HAP-1 (cell line): Measurements from ENCODE around the gene CLSTN3.
A peak's percentile ranks its signal among the peaks of the same experiment; 100 is the strongest.

Experiments used
- DNase-seq, 2 experiments: peaks; one replicate each; pipeline ENCODE4 v3.0.0-alpha.2; 2016 to 2020; ENCODE audit warnings: low spot score in 2 of 2
- H3K27me3 ChIP-seq: fragments of 250-450 bp; sonication (Bioruptor Pico); 2 replicates; pipeline ENCODE4 v1.5.1; 2020; ENCODE audit warnings: low read depth, mild to moderate bottlenecking, moderate library complexity
- H3K36me3 ChIP-seq: fragments of 250-450 bp; sonication (Bioruptor Pico); replicated peaks from 2 replicates; pipeline ENCODE4 v1.5.1; 2020; ENCODE audit warnings: mild to moderate bottlenecking
- H3K4me1 ChIP-seq: fragments of 250-450 bp; sonication (Bioruptor Pico); 2 replicates; pipeline ENCODE4 v1.5.1; 2020; ENCODE audit warnings: mild to moderate bottlenecking
- H3K4me3 ChIP-seq: fragments of 250-450 bp; sonication (Bioruptor Pico); 2 replicates; pipeline ENCODE4 v1.5.1; 2020; ENCODE audit warnings: mild to moderate bottlenecking, moderate library complexity
- H3K9me3 ChIP-seq: fragments of 250-450 bp; sonication (Bioruptor Pico); 2 replicates; pipeline ENCODE4 v1.5.1; 2020; ENCODE audit warnings: mild to moderate bottlenecking, moderate library complexity
- in situ Hi-C: fragments of 300-500 bp; cut with MboI; formaldehyde crosslinking; loops from 3 replicates; pipeline ENCODE4 v1.14.3; 2020; ENCODE audit warnings: low sequenced_read_pairs, inconsistent platforms, mixed read lengths

Gene CLSTN3

DNA sequence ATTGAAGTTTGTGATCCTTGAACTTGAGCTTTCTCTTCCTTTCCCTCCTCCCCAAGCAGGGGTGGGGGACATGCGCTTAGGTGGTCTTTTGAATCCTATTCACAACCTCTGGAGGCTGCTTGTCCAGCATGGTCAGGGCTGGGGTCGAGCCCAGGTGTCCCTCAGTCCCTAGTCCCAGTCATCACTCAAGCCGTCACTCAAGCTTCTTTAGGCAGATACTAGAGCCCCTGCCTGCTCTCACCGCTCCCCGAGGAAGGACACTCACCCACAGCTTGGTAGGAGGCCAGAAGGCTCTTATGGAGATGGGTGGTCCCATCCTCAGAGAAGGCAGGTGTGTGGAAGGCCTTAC is 20.6 kb upstream of the CLSTN3 start:
- Histone ChIP-seq H3K27me3 (no peaks in the 10 kb centered on the region), H3K4me3 (peak overlapping the region; percentile 48), H3K4me1 (no peaks in the 10 kb centered on the region; the same call in 1 of the 2 replicates), H3K9me3 (no peaks in the 10 kb centered on the region), H3K36me3 (peaks cover 4% of the 10 kb centered on the region; the same call in 1 of the 2 replicates)
- in situ Hi-C loops: loop anchor here (25.0 kb wide), 1 partner anchor 372 kb away; no protein-coding TSS in a partner anchor
- DNase-seq: no peak

DNA sequence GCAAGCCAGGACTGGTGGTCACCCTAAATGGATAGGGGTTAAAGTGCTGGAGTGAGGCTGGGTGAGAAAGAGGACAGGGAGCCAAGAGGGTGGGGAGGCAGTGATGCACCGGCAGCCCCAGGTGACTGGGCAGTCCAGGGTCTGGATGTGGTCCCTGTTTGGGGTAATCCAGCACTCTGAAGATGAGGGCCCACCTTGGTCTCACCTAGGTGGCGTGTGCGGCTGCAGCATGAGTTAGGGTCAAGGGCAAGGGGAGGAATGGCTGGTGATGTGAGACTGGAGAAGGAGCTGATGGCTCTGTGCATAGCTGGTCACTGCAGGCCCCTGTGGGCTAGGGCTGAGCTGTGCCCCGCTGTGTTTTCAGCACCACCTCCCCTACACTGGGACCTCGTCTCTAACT is 19.5 kb upstream of the CLSTN3 start:
- Histone ChIP-seq H3K36me3 (peaks cover 7% of the 10 kb centered on the region; the same call in 1 of the 2 replicates), H3K27me3 (no peaks in the 10 kb centered on the region), H3K9me3 (no peaks in the 10 kb centered on the region), H3K4me1 (no peaks in the 10 kb centered on the region; the same call in 1 of the 2 replicates), H3K4me3 (no peak overlapping the region)
- no peak for DNase-seq
- in situ Hi-C loops: loop anchor here (10.0 to 25.0 kb wide), 2 partner anchors 166 to 373 kb away; partner anchors contain the start of genes C12orf57 and RNU7-1

DNA sequence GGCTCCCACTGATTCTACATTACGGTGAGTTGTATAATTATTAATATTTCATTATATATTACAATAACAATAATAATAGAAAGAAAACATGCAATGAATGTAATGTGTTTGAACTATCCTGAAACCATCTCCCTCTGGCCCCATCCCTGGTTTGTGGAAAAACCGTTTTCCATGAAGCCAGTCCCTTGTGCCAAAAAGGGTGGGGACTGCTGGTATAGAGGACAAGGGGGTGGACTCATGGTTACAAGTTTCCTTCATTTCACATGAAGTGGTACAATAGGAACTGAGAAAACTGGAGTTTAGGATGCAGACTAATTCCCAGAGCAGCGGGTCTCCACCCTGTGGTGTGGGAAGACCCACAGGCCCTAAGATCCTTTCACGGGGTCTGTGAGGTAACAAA is 18.1 kb upstream of the CLSTN3 start:
- H3K4me3 ChIP-seq: no peak overlapping the region
- in situ Hi-C loops: loop anchor here (10.0 to 25.0 kb wide), 2 partner anchors 167 to 375 kb away; partner anchors contain the start of genes C12orf57 and RNU7-1
- peaks cover 3% of the 10 kb centered on the region; the same call in 1 of the 2 replicates for H3K36me3 ChIP-seq
- no peak for DNase-seq
- H3K4me1 ChIP-seq: no peaks in the 10 kb centered on the region; the same call in 1 of the 2 replicates
- H3K9me3 ChIP-seq: no peaks in the 10 kb centered on the region
- no peaks in the 10 kb centered on the region for H3K27me3 ChIP-seq

DNA sequence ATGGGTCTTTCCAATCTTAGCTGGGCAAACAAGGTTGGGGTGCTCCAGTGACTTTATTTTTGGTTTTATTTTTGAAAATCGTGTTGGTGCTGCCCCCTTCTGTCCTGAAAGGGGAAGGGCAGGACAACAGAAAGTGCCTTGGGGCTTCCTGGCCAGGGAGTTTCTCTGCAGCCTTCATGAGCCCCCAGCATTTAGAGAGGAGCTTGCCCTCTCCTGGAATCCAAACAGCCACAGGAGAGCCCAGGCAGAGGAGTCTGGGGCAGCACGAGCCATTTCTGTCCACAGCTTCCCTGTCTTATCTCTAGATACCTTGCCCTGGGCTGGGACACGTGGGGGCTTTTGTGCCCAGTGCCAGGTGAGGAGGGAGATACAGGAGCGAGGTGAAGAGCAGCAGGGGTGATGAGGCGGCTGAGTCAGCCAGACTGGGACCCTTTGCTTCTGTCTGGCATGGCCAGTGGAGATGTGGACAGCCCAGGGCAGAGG is 16.7 kb upstream of the CLSTN3 start:
- in situ Hi-C loops: loop anchor here (10.0 to 25.0 kb wide), 2 partner anchors 169 to 376 kb away; partner anchors contain the start of genes C12orf57 and RNU7-1

DNA sequence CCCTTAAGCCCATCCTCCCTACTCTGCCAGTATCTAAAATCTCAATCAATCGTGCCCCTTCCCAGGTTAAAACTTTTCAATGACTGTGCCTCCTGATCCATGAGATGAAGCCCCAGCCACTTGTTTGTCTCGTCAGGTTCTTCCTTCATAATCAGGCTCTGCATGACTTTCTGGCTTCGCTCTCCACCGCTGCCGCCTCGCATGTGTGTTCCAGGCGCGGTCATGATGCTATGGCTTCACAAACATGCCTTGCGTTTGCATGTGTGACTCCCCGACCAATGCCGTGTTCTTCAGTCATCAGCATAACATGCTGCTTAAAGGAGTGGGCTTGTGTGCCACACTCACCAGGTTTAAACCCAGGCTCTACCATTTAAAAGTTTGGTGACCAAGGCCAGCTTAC is 16.2 kb upstream of the CLSTN3 start:
- Histone ChIP-seq H3K36me3 (peaks cover 3% of the 10 kb centered on the region; the same call in 1 of the 2 replicates), H3K9me3 (no peaks in the 10 kb centered on the region), H3K4me1 (no peaks in the 10 kb centered on the region), H3K27me3 (no peaks in the 10 kb centered on the region), H3K4me3 (no peak overlapping the region)
- in situ Hi-C loops: loop anchor here (10.0 to 25.0 kb wide), 2 partner anchors 169 to 377 kb away; partner anchors contain the start of genes C12orf57 and RNU7-1
- DNase-seq: no peak

More for the DNA sequence above, 16.7 kb upstream of the CLSTN3 start:
- Histone ChIP-seq H3K4me3 (no peak overlapping the region), H3K27me3 (no peaks in the 10 kb centered on the region), H3K9me3 (no peaks in the 10 kb centered on the region), H3K36me3 (peaks cover 3% of the 10 kb centered on the region; the same call in 1 of the 2 replicates), H3K4me1 (no peaks in the 10 kb centered on the region)
- DNase-seq: peak; percentile 21 to 51

DNA sequence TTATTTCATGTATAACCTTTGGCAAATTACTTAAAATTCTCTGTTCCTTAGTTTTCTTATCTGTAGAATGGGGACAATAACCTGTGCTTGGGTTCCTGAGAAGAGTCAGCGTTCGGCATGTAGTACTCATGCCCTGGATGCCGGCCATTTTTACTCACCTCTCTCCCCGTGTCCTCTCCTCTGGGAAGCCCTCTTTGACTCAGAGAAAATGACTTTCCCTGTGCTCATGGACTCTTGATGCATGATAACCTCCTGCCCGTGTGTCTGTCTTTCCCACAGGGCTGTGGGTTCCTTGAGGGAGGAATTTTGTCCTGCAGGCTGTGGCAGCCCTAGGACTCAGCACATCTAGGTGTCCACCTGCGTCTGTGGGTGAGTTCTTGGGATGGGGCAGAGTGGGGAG is 15.3 kb upstream of the CLSTN3 start:
- H3K27me3 ChIP-seq: no peaks in the 10 kb centered on the region
- no peak overlapping the region for H3K4me3 ChIP-seq
- H3K36me3 ChIP-seq: peaks cover 3% of the 10 kb centered on the region; the same call in 1 of the 2 replicates
- in situ Hi-C loops: loop anchor here (10.0 to 25.0 kb wide), 2 partner anchors 170 to 378 kb away; partner anchors contain the start of genes C12orf57 and RNU7-1
- H3K4me1 ChIP-seq: no peaks in the 10 kb centered on the region
- H3K9me3 ChIP-seq: no peaks in the 10 kb centered on the region
- no peak for DNase-seq

DNA sequence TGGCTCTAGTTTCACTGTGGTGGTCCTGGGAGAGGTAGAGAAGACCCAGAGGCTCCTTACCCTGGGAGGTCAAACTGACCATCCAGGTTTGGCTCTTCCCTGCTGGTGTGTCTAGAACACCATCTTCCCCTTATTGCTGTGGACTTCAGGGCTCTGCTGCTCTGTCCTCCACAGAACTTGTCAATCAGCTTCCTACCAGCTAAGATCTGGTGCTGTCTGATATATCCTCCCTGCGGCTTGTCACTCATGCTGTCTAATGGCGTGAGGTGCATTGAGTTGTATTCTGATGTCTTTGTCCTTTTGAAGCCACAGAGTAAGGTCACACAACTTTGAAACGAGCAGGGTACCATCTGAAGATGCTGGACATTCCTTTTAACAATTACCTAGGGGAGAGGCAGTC is 14.0 kb upstream of the CLSTN3 start:
- no peaks in the 10 kb centered on the region for H3K9me3 ChIP-seq
- no peaks in the 10 kb centered on the region for H3K4me1 ChIP-seq
- H3K4me3 ChIP-seq: no peak overlapping the region
- peaks cover 3% of the 10 kb centered on the region; the same call in 1 of the 2 replicates for H3K36me3 ChIP-seq
- in situ Hi-C loops: loop anchor here (10.0 to 25.0 kb wide), 2 partner anchors 171 to 379 kb away; partner anchors contain the start of genes C12orf57 and RNU7-1
- no peaks in the 10 kb centered on the region for H3K27me3 ChIP-seq
- no peak for DNase-seq

DNA sequence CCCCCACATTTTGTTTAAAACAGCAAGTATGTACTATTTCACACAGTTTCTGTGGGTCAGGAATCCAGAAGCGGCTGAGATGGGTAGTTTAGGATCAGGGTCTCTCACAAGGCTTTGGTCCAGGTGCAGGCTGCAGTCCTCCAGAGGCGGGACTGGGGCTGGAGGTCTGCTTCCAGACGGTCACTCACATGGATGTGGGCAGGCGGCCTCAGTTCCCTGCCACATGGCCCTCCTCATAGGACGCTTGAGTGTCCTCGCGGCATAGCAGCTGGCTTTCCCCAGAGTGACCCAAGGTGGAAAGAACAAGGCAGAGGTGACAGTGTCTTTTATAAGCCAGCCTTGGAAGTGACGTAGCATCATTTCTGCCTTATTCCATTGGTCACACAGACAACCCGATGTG is 13.3 kb upstream of the CLSTN3 start:
- Histone ChIP-seq H3K4me3 (no peak overlapping the region), H3K27me3 (no peaks in the 10 kb centered on the region), H3K36me3 (peaks cover 3% of the 10 kb centered on the region; the same call in 1 of the 2 replicates), H3K4me1 (no peaks in the 10 kb centered on the region), H3K9me3 (no peaks in the 10 kb centered on the region)
- DNase-seq: no peak
- in situ Hi-C loops: loop anchor here (10.0 to 25.0 kb wide), 2 partner anchors 172 to 380 kb away; partner anchors contain the start of genes C12orf57 and RNU7-1

DNA sequence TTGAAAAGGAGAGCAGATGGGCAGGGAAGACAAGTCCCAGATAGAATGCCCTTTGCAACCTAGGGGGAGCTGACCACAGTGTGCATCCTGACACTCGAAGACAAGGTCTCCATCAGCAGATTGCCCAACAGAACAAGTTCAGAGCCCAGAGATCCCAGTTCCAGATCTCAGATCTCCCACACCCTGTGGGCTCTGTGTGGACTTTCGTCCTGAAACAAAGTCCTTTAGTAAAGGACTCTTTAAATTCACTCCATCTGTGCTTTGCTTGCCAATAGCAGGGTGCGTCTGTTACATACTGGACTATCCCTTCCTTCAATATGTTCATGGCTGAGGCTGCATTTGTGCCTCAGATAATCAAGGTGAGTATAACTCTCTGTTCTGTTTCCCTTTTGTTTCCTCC is 12.5 kb upstream of the CLSTN3 start:
- in situ Hi-C loops: loop anchor here (10.0 to 25.0 kb wide), 2 partner anchors 173 to 380 kb away; partner anchors contain the start of genes C12orf57 and RNU7-1
- DNase-seq: no peak
- Histone ChIP-seq H3K4me1 (no peaks in the 10 kb centered on the region), H3K36me3 (peaks cover 3% of the 10 kb centered on the region; the same call in 1 of the 2 replicates), H3K4me3 (no peak overlapping the region), H3K9me3 (no peaks in the 10 kb centered on the region), H3K27me3 (no peaks in the 10 kb centered on the region)

DNA sequence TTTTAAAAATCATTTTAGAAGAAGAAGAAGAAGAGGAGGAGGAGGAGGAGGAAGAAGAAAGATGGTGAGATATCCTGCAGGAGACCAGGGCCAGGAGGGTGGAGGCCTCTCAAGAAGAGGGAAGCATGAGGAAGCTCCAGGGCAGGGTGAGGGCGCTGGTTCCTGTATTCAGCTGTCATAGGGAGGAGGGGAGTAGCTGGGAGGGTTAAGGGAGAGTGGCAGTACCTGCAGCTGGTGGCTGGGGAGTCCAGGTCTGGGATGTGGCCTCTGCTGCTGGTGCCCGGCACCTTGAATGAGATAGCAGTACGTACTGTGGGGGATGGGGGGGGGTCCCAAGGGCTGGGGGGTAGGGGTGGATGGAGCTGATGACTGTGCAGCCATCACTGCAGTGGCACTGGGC is 11.3 kb upstream of the CLSTN3 start:
- H3K27me3 ChIP-seq: no peaks in the 10 kb centered on the region
- in situ Hi-C loops: loop anchor here (10.0 to 25.0 kb wide), 2 partner anchors 174 to 382 kb away; partner anchors contain the start of genes C12orf57 and RNU7-1
- DNase-seq: no peak

DNA sequence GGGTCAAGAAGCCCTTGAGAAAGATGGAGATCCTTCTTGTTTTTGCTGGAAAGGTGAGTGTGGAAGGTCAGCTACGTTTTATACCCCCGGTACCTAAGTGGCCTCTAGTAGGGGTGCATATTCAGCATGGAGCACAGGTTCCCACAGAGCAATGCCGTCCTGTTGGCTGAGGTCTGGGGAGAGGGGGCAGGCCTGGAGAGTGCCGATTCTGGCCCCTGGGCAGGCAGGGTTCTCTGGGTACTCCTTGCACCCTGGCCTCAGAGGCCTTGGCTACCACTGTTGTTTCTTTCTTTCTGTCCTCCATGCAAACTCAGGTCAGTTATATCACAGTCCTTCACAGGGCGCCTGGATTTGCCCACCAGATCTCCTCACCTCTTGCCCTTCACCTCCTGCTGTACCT is 10.0 kb upstream of the CLSTN3 start:
- no peaks in the 10 kb centered on the region for H3K4me1 ChIP-seq
- 0 out of 2 replicates have a peak, but pooled peaks cover 3% of the 10 kb centered on the region for H3K36me3 ChIP-seq
- in situ Hi-C loops: loop anchor here (25.0 kb wide), 1 partner anchor 383 kb away; no protein-coding TSS in a partner anchor
- no peak for DNase-seq
- H3K9me3 ChIP-seq: no peaks in the 10 kb centered on the region
- no peaks in the 10 kb centered on the region for H3K27me3 ChIP-seq
- no peak overlapping the region for H3K4me3 ChIP-seq

More for the DNA sequence above, 11.3 kb upstream of the CLSTN3 start:
- H3K36me3 ChIP-seq: peaks cover 3% of the 10 kb centered on the region; the same call in 1 of the 2 replicates
- no peaks in the 10 kb centered on the region for H3K9me3 ChIP-seq
- no peaks in the 10 kb centered on the region for H3K4me1 ChIP-seq
- no peak overlapping the region for H3K4me3 ChIP-seq

DNA sequence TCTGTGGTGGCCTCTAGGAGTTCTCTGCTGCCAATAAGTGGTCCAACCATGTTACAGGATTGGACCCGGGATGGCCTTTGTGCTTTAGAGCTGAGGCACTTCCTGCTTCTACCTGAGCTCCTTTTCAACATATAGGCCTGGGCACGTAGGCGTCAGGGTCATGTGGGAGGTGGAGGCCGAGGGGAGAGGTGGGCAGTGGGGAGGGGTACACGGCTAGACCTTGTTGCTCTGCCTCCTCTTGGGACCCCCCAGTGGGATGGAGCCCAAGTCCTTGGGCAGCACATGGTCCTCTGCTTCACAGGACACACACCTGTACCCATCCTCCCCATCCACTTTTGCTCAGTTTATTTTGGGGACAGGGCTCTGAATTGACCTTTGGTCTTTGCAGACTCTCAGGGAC is 8.8 kb upstream of the CLSTN3 start:
- no peak for DNase-seq
- H3K4me1 ChIP-seq: no peaks in the 10 kb centered on the region
- H3K36me3 ChIP-seq: no peaks in the 10 kb centered on the region
- in situ Hi-C loops: loop anchor here (25.0 kb wide), 1 partner anchor 384 kb away; no protein-coding TSS in a partner anchor
- H3K4me3 ChIP-seq: no peak overlapping the region
- H3K9me3 ChIP-seq: no peaks in the 10 kb centered on the region
- H3K27me3 ChIP-seq: no peaks in the 10 kb centered on the region

DNA sequence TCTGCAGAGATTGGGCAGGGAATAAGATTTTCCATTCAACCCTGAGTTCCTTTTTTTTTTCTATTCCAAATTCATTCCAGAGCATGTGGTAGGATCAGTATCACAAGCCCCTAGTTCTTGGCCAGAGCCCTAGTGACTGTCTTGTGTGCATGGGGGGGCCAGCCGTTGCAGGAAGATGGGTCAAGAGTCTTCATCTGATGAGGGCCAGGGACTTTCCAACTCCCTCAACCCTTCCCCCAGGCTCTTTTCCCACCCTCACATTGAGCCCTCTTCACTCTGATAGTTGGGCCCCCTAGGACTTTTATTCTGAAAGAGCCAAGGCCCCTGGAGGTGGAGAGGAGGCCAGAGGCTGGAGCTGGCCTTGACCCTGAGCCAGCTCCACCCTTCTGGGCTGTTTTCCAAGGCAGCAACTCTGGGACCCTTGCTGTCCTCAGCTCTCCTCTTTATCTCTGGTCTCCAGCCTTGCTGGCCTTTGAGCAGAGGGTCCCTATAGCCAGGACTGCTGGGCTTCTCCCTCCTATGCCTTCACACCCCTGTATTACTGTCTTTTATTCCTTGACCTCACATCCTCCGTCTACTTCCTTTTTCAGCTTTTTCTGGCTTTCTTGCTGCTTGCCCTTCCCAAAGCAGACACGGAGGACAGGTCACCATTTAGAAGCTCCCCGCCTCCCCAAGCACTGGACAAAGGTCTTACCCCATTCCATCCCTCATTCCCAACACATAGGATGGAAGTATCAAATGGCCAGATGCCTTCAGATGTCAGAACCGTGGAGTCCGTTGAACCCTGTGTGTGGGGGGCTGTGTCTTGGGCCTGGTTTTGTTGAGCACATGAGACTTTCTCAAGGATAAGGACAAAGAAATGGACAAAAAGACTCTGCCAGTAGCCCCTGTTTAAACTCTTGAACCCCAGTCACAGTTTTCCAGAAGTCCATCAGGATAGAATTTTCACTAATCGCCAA is 7.1 kb upstream of the CLSTN3 start:
- in situ Hi-C loops: loop anchor here (25.0 kb wide), 1 partner anchor 386 kb away; no protein-coding TSS in a partner anchor
- no peak for DNase-seq

More for the DNA sequence above, 7.1 kb upstream of the CLSTN3 start:
- no peaks in the 10 kb centered on the region for H3K27me3 ChIP-seq
- H3K9me3 ChIP-seq: no peaks in the 10 kb centered on the region
- no peaks in the 10 kb centered on the region for H3K4me1 ChIP-seq
- no peak overlapping the region for H3K4me3 ChIP-seq
- H3K36me3 ChIP-seq: no peaks in the 10 kb centered on the region
